Measurements from ENCODE around the gene ETNPPL. TPM values are rescaled to one million over a fixed set of nuclear protein-coding genes. Genes with fewer than 3 reads are reported as not detected.

Gene ETNPPL
- total RNA-seq, 2 donors from 2014 or later = not detected

GRCh38 chr4:108775921-108776320, 13.1 kb upstream of the ETNPPL start:
- Histone ChIP-seq H3K9me3 (no peaks in the 10 kb centered on the region), H3K36me3 (no peaks in the 10 kb centered on the region), H3K27ac (no peak overlapping the region), H3K4me3 (no peak overlapping the region), H3K27me3 (no peaks in the 10 kb centered on the region), H3K4me1 (no peaks in the 10 kb centered on the region), H3K9ac (ENCODE audit: low read depth in 2 of 2, low read length in 2 of 2) (no peak overlapping the region)
- no peak for TF ChIP-seq CTCF (IDR thresholded peaks at IDR 0.05)
- intact Hi-C loops (cut with DNase I) = no loop called here
- no peak for DNase-seq

- intact Hi-C loops (cut with DNase I) = no loop called here
- no peak overlapping the region for H3K9ac ChIP-seq (ENCODE audit: low read depth in 2 of 2, low read length in 2 of 2)
- DNase-seq = no peak
- TF ChIP-seq CTCF (IDR thresholded peaks at IDR 0.05) = no peak
- no peaks in the 10 kb centered on the region for H3K9me3 ChIP-seq
- H3K4me1 ChIP-seq = no peaks in the 10 kb centered on the region
- H3K36me3 ChIP-seq = no peaks in the 10 kb centered on the region
- H3K27me3 ChIP-seq = no peaks in the 10 kb centered on the region
- no peak overlapping the region for H3K27ac ChIP-seq
- H3K4me3 ChIP-seq = no peak overlapping the region
These were observed 12.1 kb upstream of the ETNPPL start for GRCh38 chr4:108774809-108775530.

GRCh38 chr4:108772402-108772801, 9.5 kb upstream of the ETNPPL start:
- Histone ChIP-seq H3K4me1 (no peaks in the 10 kb centered on the region), H3K36me3 (no peaks in the 10 kb centered on the region), H3K27me3 (no peaks in the 10 kb centered on the region), H3K27ac (no peak overlapping the region), H3K9me3 (no peaks in the 10 kb centered on the region), H3K4me3 (no peak overlapping the region), H3K9ac (ENCODE audit: low read depth in 2 of 2, low read length in 2 of 2) (no peak overlapping the region)
- no peak for TF ChIP-seq CTCF (IDR thresholded peaks at IDR 0.05)
- no peak for DNase-seq
- intact Hi-C loops (cut with DNase I) = no loop called here

GRCh38 chr4:108766058-108766457, 3.2 kb upstream of the ETNPPL start:
- DNase-seq = no peak
- no peak for TF ChIP-seq CTCF (IDR thresholded peaks at IDR 0.05)
- H3K27me3 ChIP-seq = peaks cover 16% of the 10 kb centered on the region

GRCh38 chr4:108763986-108764385, 1.1 kb upstream of the ETNPPL start:
- no peak overlapping the region for H3K9ac ChIP-seq (ENCODE audit: low read depth in 2 of 2, low read length in 2 of 2)
- H3K27me3 ChIP-seq = peaks cover 24% of the 10 kb centered on the region
- TF ChIP-seq CTCF (IDR thresholded peaks at IDR 0.05) = no peak
- DNase-seq = no peak
- no peaks in the 10 kb centered on the region for H3K4me1 ChIP-seq
- no peaks in the 10 kb centered on the region for H3K9me3 ChIP-seq
- H3K27ac ChIP-seq = no peak overlapping the region
- H3K4me3 ChIP-seq = no peak overlapping the region
- no peaks in the 10 kb centered on the region for H3K36me3 ChIP-seq
- intact Hi-C loops (cut with DNase I) = no loop called here

More at GRCh38 chr4:108766058-108766457, 3.2 kb upstream of the ETNPPL start:
- Histone ChIP-seq H3K4me1 (no peaks in the 10 kb centered on the region), H3K9me3 (no peaks in the 10 kb centered on the region), H3K9ac (ENCODE audit: low read depth in 2 of 2, low read length in 2 of 2) (no peak overlapping the region), H3K36me3 (no peaks in the 10 kb centered on the region), H3K4me3 (no peak overlapping the region), H3K27ac (no peak overlapping the region)
- intact Hi-C loops (cut with DNase I) = no loop called here
